ENCODE measurements around the gene ABCA2. TPM values are rescaled to one million over a fixed set of nuclear protein-coding genes. Genes with fewer than 3 reads are reported as not detected.
A peak's percentile ranks its signal among the peaks of the same experiment; 100 is the strongest.

The ABCA2 gene
- polyA plus RNA-seq, 2 donors: 7.7 to 14.7 TPM

DNA sequence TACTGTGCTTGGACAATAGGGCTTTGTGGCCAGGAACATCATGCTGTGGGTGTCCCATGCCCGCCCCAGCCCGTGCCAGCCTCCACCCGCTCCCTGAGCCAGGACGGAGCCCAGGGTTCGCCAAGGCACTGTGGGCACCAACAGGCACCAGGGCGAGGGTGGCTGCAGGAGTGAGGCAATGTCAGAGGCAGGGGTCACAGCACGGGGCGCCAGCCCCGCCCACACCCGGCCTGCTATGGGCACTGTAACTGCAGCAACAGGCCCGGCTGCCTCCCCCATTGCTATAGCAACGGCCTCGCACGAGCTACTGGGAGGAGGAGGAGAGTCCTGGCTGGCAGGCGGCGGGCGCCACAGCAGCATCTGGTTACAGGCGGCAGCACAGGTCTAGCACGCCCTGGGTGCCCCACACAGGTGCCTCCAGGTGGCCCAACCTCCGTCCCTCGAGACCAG, 2.5 kb downstream of the ABCA2 start:
- H3K27ac ChIP-seq (ENCODE audit: low read depth in 2 of 2, low read length in 1 of 2): no peak overlapping the region
- H3K4me3 ChIP-seq (ENCODE audit: low read depth in 1 of 2, low read length in 2 of 2): no peak overlapping the region

DNA sequence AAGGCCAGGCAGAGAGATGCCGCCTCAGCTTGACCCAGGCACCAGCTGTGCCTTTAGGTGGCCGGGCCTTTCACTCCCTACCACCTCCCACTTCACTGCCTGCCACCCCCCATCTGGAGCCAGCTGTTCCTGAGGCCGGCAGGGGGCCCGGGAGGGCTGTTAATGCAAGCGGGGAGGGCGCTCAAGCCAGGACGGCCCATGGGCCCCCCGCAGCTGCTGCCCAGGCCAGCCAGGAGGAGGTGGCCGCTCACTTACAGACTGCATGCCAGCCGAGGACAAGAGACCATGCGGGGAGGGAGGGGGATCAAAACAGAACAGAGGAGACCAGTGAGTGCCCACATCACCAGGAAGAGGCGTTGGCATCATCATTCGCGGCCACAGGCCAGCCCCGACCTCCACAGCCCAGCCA, 4.5 kb downstream of the ABCA2 start:
- Histone ChIP-seq H3K9me3 (ENCODE audit: control insufficient read depth in 2 of 2, insufficient read depth in 1 of 2, low read depth in 1 of 2, low read length in 1 of 2) (peaks cover 0 to 3% of the 10 kb centered on the region in 2 donors), H3K4me1 (ENCODE audit: control insufficient read depth in 2 of 2, insufficient read depth in 2 of 2, low read length in 1 of 2) (peaks cover 7 to 14% of the 10 kb centered on the region in 2 donors), H3K27ac (ENCODE audit: low read depth in 2 of 2, low read length in 1 of 2) (no peak overlapping the region), H3K36me3 (ENCODE audit: control insufficient read depth in 2 of 2, insufficient read depth in 2 of 2, low read length in 1 of 2) (peaks cover 0 to 6% of the 10 kb centered on the region in 2 donors), H3K27me3 (ENCODE audit: control insufficient read depth in 1 of 2, insufficient read depth in 2 of 2, low read length in 2 of 2) (no peaks in the 10 kb centered on the region), H3K4me3 (ENCODE audit: low read depth in 1 of 2, low read length in 2 of 2) (no peak overlapping the region)
- 84 to 86% methylated on average over 15 of the region's 15 CpGs for WGBS, 2 donors

More for the DNA sequence above, 2.5 kb downstream of the ABCA2 start:
- H3K36me3 ChIP-seq (ENCODE audit: control insufficient read depth in 2 of 2, insufficient read depth in 2 of 2, low read length in 1 of 2): peaks cover 0 to 3% of the 10 kb centered on the region in 2 donors
- no peaks in the 10 kb centered on the region for H3K27me3 ChIP-seq (ENCODE audit: control insufficient read depth in 1 of 2, insufficient read depth in 2 of 2, low read length in 2 of 2)
- WGBS, 2 donors: 43 to 53% methylated on average over 20 to 21 of the region's 21 CpGs
- H3K9me3 ChIP-seq (ENCODE audit: control insufficient read depth in 2 of 2, insufficient read depth in 1 of 2, low read depth in 1 of 2, low read length in 1 of 2): peaks cover 0 to 3% of the 10 kb centered on the region in 2 donors
- peaks cover 8 to 20% of the 10 kb centered on the region in 2 donors for H3K4me1 ChIP-seq (ENCODE audit: control insufficient read depth in 2 of 2, insufficient read depth in 2 of 2, low read length in 1 of 2)

DNA sequence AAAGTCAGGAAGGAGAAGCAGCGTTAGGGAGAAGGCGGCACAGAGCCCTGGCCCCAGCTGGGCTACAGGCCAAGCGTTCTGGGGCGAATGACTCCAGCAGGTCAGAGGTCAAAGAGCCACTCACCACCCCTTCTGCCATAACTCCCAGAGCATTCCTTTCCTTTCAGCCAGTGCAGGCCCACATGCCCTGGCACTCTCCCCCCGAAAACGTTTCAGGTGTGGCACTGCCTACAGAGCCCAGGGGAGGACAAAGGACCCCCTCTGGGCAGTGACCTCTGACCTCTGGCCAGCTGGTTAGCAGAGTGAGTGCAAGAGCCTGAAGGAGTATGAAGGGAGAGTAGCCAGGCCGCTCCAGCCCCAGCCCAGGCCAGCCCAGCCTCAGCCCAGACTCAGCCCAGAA, 4.9 kb downstream of the ABCA2 start:
- Histone ChIP-seq H3K36me3 (ENCODE audit: control insufficient read depth in 2 of 2, insufficient read depth in 2 of 2, low read length in 1 of 2) (peaks cover 0 to 6% of the 10 kb centered on the region in 2 donors), H3K9me3 (ENCODE audit: control insufficient read depth in 2 of 2, insufficient read depth in 1 of 2, low read depth in 1 of 2, low read length in 1 of 2) (peaks cover 0 to 3% of the 10 kb centered on the region in 2 donors), H3K4me1 (ENCODE audit: control insufficient read depth in 2 of 2, insufficient read depth in 2 of 2, low read length in 1 of 2) (peaks cover 5 to 14% of the 10 kb centered on the region in 2 donors), H3K27me3 (ENCODE audit: control insufficient read depth in 1 of 2, insufficient read depth in 2 of 2, low read length in 2 of 2) (no peaks in the 10 kb centered on the region), H3K27ac (ENCODE audit: low read depth in 2 of 2, low read length in 1 of 2) (no peak overlapping the region), H3K4me3 (ENCODE audit: low read depth in 1 of 2, low read length in 2 of 2) (no peak overlapping the region)
- 78 to 83% methylated on average over 4 to 7 of the region's 7 CpGs for WGBS, 2 donors

DNA sequence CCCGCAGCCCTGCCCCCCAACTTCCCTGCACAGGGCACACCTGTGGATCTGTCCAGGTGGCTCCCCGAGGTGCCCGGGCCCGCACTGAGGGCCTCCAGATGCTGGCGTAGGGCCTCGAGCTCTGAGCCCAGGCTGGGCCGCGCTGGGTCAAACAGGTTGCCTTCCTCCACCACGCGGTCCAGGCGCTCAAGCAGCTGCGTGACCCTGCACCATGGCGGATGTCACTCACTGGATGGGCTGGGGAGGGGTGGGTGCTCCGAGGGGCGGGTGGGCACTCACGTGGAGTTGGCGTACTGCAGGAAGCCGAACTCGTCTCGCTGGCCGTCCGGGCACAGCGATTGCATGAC, 5.4 kb downstream of the ABCA2 start:
- peaks cover 0 to 3% of the 10 kb centered on the region in 2 donors for H3K9me3 ChIP-seq (ENCODE audit: control insufficient read depth in 2 of 2, insufficient read depth in 1 of 2, low read depth in 1 of 2, low read length in 1 of 2)
- WGBS, 2 donors: 84 to 91% methylated on average over 23 of the region's 23 CpGs

DNA sequence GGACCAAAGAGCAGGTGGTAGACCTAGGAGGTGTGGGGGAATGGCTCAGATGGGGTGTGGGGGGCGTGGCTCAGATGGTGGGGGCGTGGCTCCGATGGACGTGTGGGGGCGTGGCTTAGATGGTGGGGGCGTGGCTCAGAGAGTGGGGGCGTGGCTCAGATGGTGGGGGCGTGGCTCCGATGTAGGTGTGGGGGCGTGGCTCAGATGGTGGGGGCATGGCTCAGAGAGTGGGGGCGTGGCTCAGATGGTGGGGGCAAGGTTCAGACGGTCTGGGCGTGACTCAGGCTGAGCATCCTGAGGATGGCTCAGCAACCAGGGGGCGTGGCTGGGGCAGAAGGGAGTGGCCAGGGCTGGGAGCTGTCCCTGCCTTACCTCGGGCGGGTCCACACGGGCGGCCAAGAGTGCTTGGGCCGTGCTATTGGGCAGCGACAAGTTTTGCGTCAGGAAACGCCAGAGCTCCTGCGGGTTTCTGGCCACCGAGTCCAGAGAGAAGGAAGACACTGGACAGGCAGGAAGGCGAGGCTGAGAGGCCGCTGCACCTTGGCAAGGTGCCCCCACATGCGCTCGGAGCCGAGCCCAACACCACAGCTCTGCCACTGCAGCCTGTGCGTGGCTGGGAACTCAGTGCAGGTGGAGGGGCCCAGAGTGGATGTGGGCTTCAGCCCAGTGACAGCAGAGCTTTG, 5.9 kb downstream of the ABCA2 start:
- 50 to 51% methylated on average over 30 of the region's 30 CpGs for WGBS, 2 donors
- peaks cover 0 to 3% of the 10 kb centered on the region in 2 donors for H3K9me3 ChIP-seq (ENCODE audit: control insufficient read depth in 2 of 2, insufficient read depth in 1 of 2, low read depth in 1 of 2, low read length in 1 of 2)
- peaks cover 0 to 11% of the 10 kb centered on the region in 2 donors for H3K4me1 ChIP-seq (ENCODE audit: control insufficient read depth in 2 of 2, insufficient read depth in 2 of 2, low read length in 1 of 2)
- H3K4me3 ChIP-seq (ENCODE audit: low read depth in 1 of 2, low read length in 2 of 2): no peak overlapping the region
- H3K27ac ChIP-seq (ENCODE audit: low read depth in 2 of 2, low read length in 1 of 2): peak overlapping the region in 1 of 2 donors; percentile 13
- H3K36me3 ChIP-seq (ENCODE audit: control insufficient read depth in 2 of 2, insufficient read depth in 2 of 2, low read length in 1 of 2): peaks cover 0 to 14% of the 10 kb centered on the region in 2 donors
- no peaks in the 10 kb centered on the region for H3K27me3 ChIP-seq (ENCODE audit: control insufficient read depth in 1 of 2, insufficient read depth in 2 of 2, low read length in 2 of 2)

More for the DNA sequence above, 5.4 kb downstream of the ABCA2 start:
- no peak overlapping the region for H3K27ac ChIP-seq (ENCODE audit: low read depth in 2 of 2, low read length in 1 of 2)
- H3K36me3 ChIP-seq (ENCODE audit: control insufficient read depth in 2 of 2, insufficient read depth in 2 of 2, low read length in 1 of 2): peaks cover 0 to 9% of the 10 kb centered on the region in 2 donors
- H3K4me1 ChIP-seq (ENCODE audit: control insufficient read depth in 2 of 2, insufficient read depth in 2 of 2, low read length in 1 of 2): peaks cover 4 to 14% of the 10 kb centered on the region in 2 donors
- no peak overlapping the region for H3K4me3 ChIP-seq (ENCODE audit: low read depth in 1 of 2, low read length in 2 of 2)
- H3K27me3 ChIP-seq (ENCODE audit: control insufficient read depth in 1 of 2, insufficient read depth in 2 of 2, low read length in 2 of 2): no peaks in the 10 kb centered on the region

DNA sequence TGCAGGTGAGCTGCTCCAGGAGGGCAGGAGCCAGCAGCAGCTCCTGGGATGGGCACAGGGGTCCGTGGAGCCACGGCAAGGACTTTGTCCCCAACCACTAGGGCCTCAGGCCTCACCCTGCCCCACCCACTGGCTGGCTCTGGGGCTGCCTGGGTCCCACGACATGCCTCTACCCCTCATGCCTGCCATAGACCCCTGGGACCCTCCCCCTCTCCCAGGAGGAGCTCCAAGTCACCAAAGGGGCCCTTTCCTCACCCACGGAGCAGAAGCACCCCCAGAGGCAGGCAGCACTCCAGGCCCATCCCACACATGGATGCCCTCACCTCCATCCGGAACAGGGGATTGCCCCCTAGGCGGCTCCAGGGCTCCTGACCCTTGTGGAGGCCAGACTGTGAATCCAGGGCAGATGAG, 6.5 kb downstream of the ABCA2 start:
- Histone ChIP-seq H3K9me3 (ENCODE audit: control insufficient read depth in 2 of 2, insufficient read depth in 1 of 2, low read depth in 1 of 2, low read length in 1 of 2) (peaks cover 0 to 3% of the 10 kb centered on the region in 2 donors), H3K27me3 (ENCODE audit: control insufficient read depth in 1 of 2, insufficient read depth in 2 of 2, low read length in 2 of 2) (no peaks in the 10 kb centered on the region), H3K4me1 (ENCODE audit: control insufficient read depth in 2 of 2, insufficient read depth in 2 of 2, low read length in 1 of 2) (peaks cover 0 to 8% of the 10 kb centered on the region in 2 donors), H3K27ac (ENCODE audit: low read depth in 2 of 2, low read length in 1 of 2) (no peak overlapping the region), H3K36me3 (ENCODE audit: control insufficient read depth in 2 of 2, insufficient read depth in 2 of 2, low read length in 1 of 2) (peaks cover 0 to 17% of the 10 kb centered on the region in 2 donors), H3K4me3 (ENCODE audit: low read depth in 1 of 2, low read length in 2 of 2) (no peak overlapping the region)
- WGBS, 2 donors: 91 to 92% methylated on average over 6 of the region's 6 CpGs

DNA sequence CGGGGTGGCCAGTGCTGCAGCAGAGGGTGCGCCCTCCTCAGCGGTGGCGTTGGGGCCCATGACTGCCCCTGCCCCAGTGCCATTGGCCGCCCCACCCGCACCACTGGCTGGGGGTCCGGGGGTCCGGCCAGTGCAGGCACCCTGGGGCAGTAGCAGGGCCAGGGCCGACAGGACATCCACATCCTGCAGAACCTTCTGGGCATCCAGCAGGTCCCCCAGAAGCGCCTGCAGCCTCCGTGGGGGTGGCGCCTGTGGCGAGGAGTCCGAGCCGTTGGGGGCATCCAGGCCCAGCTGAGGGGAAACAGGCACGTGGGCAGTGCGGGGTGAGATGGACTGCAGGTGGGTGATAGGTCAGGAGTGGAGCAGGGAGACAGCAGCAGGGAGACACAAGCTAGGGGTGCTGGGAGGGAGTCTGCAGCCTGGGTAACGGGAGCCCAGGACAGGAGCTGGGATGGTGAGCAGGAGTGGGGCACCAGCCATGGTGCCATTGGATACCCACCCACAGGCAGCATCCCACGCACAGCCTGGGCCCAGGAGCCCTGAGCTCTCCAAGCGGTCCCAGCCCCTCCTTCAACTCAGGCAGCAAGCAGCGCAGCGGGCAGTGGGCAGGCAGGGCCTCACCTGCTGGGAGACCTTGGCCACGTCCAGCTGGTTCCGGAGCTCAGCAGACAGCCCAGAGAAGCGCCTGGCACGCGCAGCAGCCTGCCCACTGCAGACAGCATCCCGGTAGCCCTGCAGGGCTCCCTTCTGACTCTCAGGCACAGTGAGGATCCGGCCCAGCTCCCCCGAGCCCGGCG, 7.1 kb downstream of the ABCA2 start:
- H3K4me3 ChIP-seq (ENCODE audit: low read depth in 1 of 2, low read length in 2 of 2): no peak overlapping the region
- peaks cover 0 to 3% of the 10 kb centered on the region in 2 donors for H3K9me3 ChIP-seq (ENCODE audit: control insufficient read depth in 2 of 2, insufficient read depth in 1 of 2, low read depth in 1 of 2, low read length in 1 of 2)
- peaks cover 0 to 22% of the 10 kb centered on the region in 2 donors for H3K36me3 ChIP-seq (ENCODE audit: control insufficient read depth in 2 of 2, insufficient read depth in 2 of 2, low read length in 1 of 2)
- 94 to 95% methylated on average over 31 to 32 of the region's 32 CpGs for WGBS, 2 donors
- no peaks in the 10 kb centered on the region for H3K27me3 ChIP-seq (ENCODE audit: control insufficient read depth in 1 of 2, insufficient read depth in 2 of 2, low read length in 2 of 2)
- H3K4me1 ChIP-seq (ENCODE audit: control insufficient read depth in 2 of 2, insufficient read depth in 2 of 2, low read length in 1 of 2): peaks cover 0 to 7% of the 10 kb centered on the region in 2 donors
- no peak overlapping the region for H3K27ac ChIP-seq (ENCODE audit: low read depth in 2 of 2, low read length in 1 of 2)

DNA sequence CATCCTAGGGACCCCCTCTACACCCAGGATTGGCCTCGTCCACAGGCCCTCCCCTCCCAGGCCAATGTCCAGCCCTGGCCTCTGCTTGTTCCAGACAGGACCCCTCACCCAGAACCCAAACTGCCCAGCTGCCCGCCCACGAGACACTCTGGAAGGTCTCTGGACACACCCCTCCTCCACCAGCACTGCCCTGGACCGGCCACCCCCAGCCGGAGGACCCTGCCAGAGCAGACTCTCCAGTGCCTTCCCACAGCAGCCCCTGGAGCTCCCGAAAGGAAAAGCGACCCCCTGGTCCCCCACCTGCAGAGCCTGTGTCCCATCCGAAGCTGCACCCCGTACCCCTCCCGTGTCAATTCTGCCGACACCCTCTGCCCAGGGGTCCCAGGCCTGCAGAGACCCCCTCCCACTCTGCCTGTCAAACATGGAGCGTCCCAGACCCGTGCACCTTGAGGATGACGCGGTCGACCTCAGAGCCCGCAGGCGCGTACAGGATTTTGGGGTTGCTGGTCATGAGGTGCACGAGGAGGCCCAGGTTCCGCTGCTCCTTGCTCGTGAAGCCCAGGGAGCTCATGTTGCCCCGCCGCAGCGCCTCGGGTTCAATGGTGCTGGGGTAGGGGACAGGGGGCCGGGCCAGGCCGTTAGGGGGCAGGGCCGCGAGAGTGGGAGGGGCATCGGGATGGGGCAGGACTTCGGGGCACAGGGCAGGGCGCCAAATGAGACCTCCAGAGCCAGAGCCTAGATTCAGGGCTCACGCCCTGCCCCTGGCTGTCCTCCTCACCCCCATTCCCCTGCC, 8.0 kb downstream of the ABCA2 start:
- Histone ChIP-seq H3K27me3 (ENCODE audit: control insufficient read depth in 1 of 2, insufficient read depth in 2 of 2, low read length in 2 of 2) (no peaks in the 10 kb centered on the region), H3K36me3 (ENCODE audit: control insufficient read depth in 2 of 2, insufficient read depth in 2 of 2, low read length in 1 of 2) (peaks cover 0 to 25% of the 10 kb centered on the region in 2 donors), H3K4me3 (ENCODE audit: low read depth in 1 of 2, low read length in 2 of 2) (no peak overlapping the region), H3K9me3 (ENCODE audit: control insufficient read depth in 2 of 2, insufficient read depth in 1 of 2, low read depth in 1 of 2, low read length in 1 of 2) (peaks cover 0 to 3% of the 10 kb centered on the region in 2 donors), H3K4me1 (ENCODE audit: control insufficient read depth in 2 of 2, insufficient read depth in 2 of 2, low read length in 1 of 2) (no peaks in the 10 kb centered on the region), H3K27ac (ENCODE audit: low read depth in 2 of 2, low read length in 1 of 2) (no peak overlapping the region)
- WGBS, 2 donors: 94% methylated on average over 34 of the region's 34 CpGs

Measured in esophagus (tissue), 2 donors.